ENCODE results near the gene SPAG6.

The SPAG6 gene

GRCh38 chr10:22329150-22329549 is 16.1 kb upstream of the SPAG6 start:
- Histone ChIP-seq H4K20me1 (ENCODE audit: insufficient read depth, low read length) (no peaks in the 10 kb centered on the region), H3K36me3 (replicated peaks; ENCODE audit: insufficient read depth, low read length) (peaks cover 9% of the 10 kb centered on the region; the same call in 1 of the 2 replicates), H3K4me1 (ENCODE audit: low read length) (peaks cover 28% of the 10 kb centered on the region), H3K27me3 (replicated peaks; ENCODE audit: insufficient read depth, low read length) (no peaks in the 10 kb centered on the region), H3F3A (ENCODE audit: insufficient read depth, low read length) (peaks cover 24% of the 10 kb centered on the region), H3K9me2 (replicated peaks; ENCODE audit: insufficient read depth, low read length) (no peaks in the 10 kb centered on the region), H3K4me3 (ENCODE audit: low read length) (no peak overlapping the region), H3K9me3 (replicated peaks; ENCODE audit: insufficient read depth, low read length) (no peaks in the 10 kb centered on the region), H3K9ac (ENCODE audit: low read length) (no peak overlapping the region), H3K27ac (ENCODE audit: low read length) (no peak overlapping the region), H3K79me2 (ENCODE audit: low read length) (peaks cover 32% of the 10 kb centered on the region), H3K4me2 (ENCODE audit: low read depth, low read length) (no peak overlapping the region), H2AFZ (ENCODE audit: low read length) (no peak overlapping the region)
- TF ChIP-seq EZH2 (optimal IDR thresholded peaks at IDR 0.05; ENCODE audit: low read depth, low read length) (no peak), CTCF (IDR thresholded peaks at IDR 0.05; ENCODE audit: low read length) (no peak), EZH2phosphoT487 (IDR thresholded peaks at IDR 0.05; ENCODE audit: low read length) (no peak)
- DNase-seq: no peak

- Histone ChIP-seq H3K9me2 (replicated peaks; ENCODE audit: insufficient read depth, low read length) (no peaks in the 10 kb centered on the region), H4K20me1 (ENCODE audit: insufficient read depth, low read length) (no peaks in the 10 kb centered on the region), H3K9ac (ENCODE audit: low read length) (no peak overlapping the region), H3K27ac (ENCODE audit: low read length) (peak overlapping the region; percentile 53; the same call in 1 of the 2 replicates), H2AFZ (ENCODE audit: low read length) (no peak overlapping the region), H3K4me2 (ENCODE audit: low read depth, low read length) (peak overlapping the region; percentile 56; the same call in 1 of the 2 replicates), H3K4me1 (ENCODE audit: low read length) (peaks cover 15% of the 10 kb centered on the region), H3K79me2 (ENCODE audit: low read length) (peaks cover 8% of the 10 kb centered on the region; the same call in 1 of the 2 replicates), H3F3A (ENCODE audit: insufficient read depth, low read length) (peaks cover 10% of the 10 kb centered on the region), H3K27me3 (replicated peaks; ENCODE audit: insufficient read depth, low read length) (peaks cover 21% of the 10 kb centered on the region), H3K4me3 (ENCODE audit: low read length) (peak overlapping the region; percentile 48; the same call in 1 of the 2 replicates), H3K9me3 (replicated peaks; ENCODE audit: insufficient read depth, low read length) (no peaks in the 10 kb centered on the region), H3K36me3 (replicated peaks; ENCODE audit: insufficient read depth, low read length) (peaks cover 9% of the 10 kb centered on the region; the same call in 1 of the 2 replicates)
- no peak for TF ChIP-seq CTCF (IDR thresholded peaks at IDR 0.05; ENCODE audit: low read length)
- DNase-seq: no peak
Observed at GRCh38 chr10:22332116-22332692, 13.1 kb upstream of the SPAG6 start.

GRCh38 chr10:22333167-22333974 is 11.9 kb upstream of the SPAG6 start:
- peaks cover 33% of the 10 kb centered on the region for H3K27me3 ChIP-seq (replicated peaks; ENCODE audit: insufficient read depth, low read length)
- peak overlapping the region; percentile 20; the same call in 1 of the 2 replicates for H2AFZ ChIP-seq (ENCODE audit: low read length)
- peak overlapping the region; percentile 13; the same call in 1 of the 2 replicates for H3K9ac ChIP-seq (ENCODE audit: low read length)
- peak overlapping the region; percentile 53; the same call in 1 of the 2 replicates for H3K27ac ChIP-seq (ENCODE audit: low read length)
- no peaks in the 10 kb centered on the region for H3K9me3 ChIP-seq (replicated peaks; ENCODE audit: insufficient read depth, low read length)
- peak overlapping the region; percentile 48 for H3K4me3 ChIP-seq (ENCODE audit: low read length)
- H3K79me2 ChIP-seq (ENCODE audit: low read length): peaks cover 8% of the 10 kb centered on the region; the same call in 1 of the 2 replicates
- H3K9me2 ChIP-seq (replicated peaks; ENCODE audit: insufficient read depth, low read length): no peaks in the 10 kb centered on the region
- peaks cover 9% of the 10 kb centered on the region; the same call in 1 of the 2 replicates for H3K36me3 ChIP-seq (replicated peaks; ENCODE audit: insufficient read depth, low read length)
- peak; percentile 69 for DNase-seq
- H3K4me2 ChIP-seq (ENCODE audit: low read depth, low read length): peak overlapping the region; percentile 56
- H4K20me1 ChIP-seq (ENCODE audit: insufficient read depth, low read length): no peaks in the 10 kb centered on the region
- H3F3A ChIP-seq (ENCODE audit: insufficient read depth, low read length): peaks cover 10% of the 10 kb centered on the region
- H3K4me1 ChIP-seq (ENCODE audit: low read length): peaks cover 15% of the 10 kb centered on the region
- no peak for TF ChIP-seq EZH2 (optimal IDR thresholded peaks at IDR 0.05; ENCODE audit: low read depth, low read length)
- TF ChIP-seq EZH2phosphoT487 (IDR thresholded peaks at IDR 0.05; ENCODE audit: low read length): no peak
- no peak for TF ChIP-seq CTCF (IDR thresholded peaks at IDR 0.05; ENCODE audit: low read length)
